ENCODE results near the gene ELP4. TPM values are rescaled to one million over a fixed set of nuclear protein-coding genes. Genes with fewer than 3 reads are reported as not detected.

ELP4 gene
- total and polyA plus RNA-seq, 9 of the 15 experiments (the other 6 are each of a cell fraction or from before 2014, with no cell fraction given) = 24.1 to 60.3 (median 38.7) TPM

- TF ChIP-seq ZFP30 (CRISPR knock-in tag; IDR thresholded peaks at IDR 0.05; ENCODE audit: borderline replicate concordance) (no peak), ZNF140 (CRISPR knock-in tag; IDR thresholded peaks at IDR 0.05) (no peak), HIVEP1 (CRISPR knock-in tag; IDR thresholded peaks at IDR 0.05) (no peak), SMARCC2 (IDR thresholded peaks at IDR 0.05; ENCODE audit: low read depth) (no peak), ELF4 (CRISPR knock-in tag; IDR thresholded peaks at IDR 0.05) (no peak), JUNB (CRISPR knock-in tag; conservative IDR thresholded peaks at IDR 0.05) (no peak), NR1H2 (CRISPR knock-in tag; IDR thresholded peaks at IDR 0.05) (no peak)
These were observed 48.4 kb downstream of the ELP4 start (continued) for GRCh38 chr11:31558001-31558400.

- BruUV-seq (replicated peaks) = no TSS peak
- no peak overlapping the region for H3K9ac ChIP-seq (ENCODE audit: insufficient read depth in 1 of 2, low read depth in 2 of 2, low read length in 2 of 2)
- H3K36me3 ChIP-seq (ENCODE audit: control insufficient read depth, insufficient read depth, low read length) = no peaks in the 10 kb centered on the region
- H3K27ac ChIP-seq (ENCODE audit: extremely low read depth, low read depth, low read length) = no peak overlapping the region
- intact Hi-C loops (cut with micrococcal nuclease) = no loop called here
- H3K4me2 ChIP-seq (ENCODE audit: insufficient read depth, low read length) = no peak overlapping the region
- no peaks in the 10 kb centered on the region for H3K9me3 ChIP-seq (replicated peaks; ENCODE audit: control insufficient read depth, insufficient read depth, low read depth, low read length)
- no peaks in the 10 kb centered on the region for H3K79me2 ChIP-seq (ENCODE audit: control insufficient read depth, insufficient read depth, low read length)
- in situ Hi-C loops (cut with MboI) = no loop called here
- no peaks in the 10 kb centered on the region for H3K4me1 ChIP-seq (replicated peaks in 1 of 2; ENCODE audit: control insufficient read depth in 2 of 2, insufficient read depth in 2 of 2, low read length in 2 of 2)
- ChIA-PET CTCF (ENCODE audit: low intra/inter-chr PET ratio) (no interaction called here), POLR2A (no interaction called here)
- ATAC-seq (no peak), FAIRE-seq (no peak), DNase-seq (ENCODE audit: extremely low read depth in 1 of 4, low spot score in 3 of 4) (no peak)
- H3K27me3 ChIP-seq (ENCODE audit: control insufficient read depth in 2 of 2, insufficient read depth in 2 of 2, low read length in 2 of 2) = no peaks in the 10 kb centered on the region
- WGBS (ENCODE audit: insufficient coverage, low coverage, missing lambda C conversion rate) = 100% methylated on average over 1 of the region's 1 CpG
- no peak overlapping the region for H3K4me3 ChIP-seq
- H3K9me1 ChIP-seq (ENCODE audit: control insufficient read depth, insufficient read depth, low read length) = no peaks in the 10 kb centered on the region
- H2AFZ ChIP-seq (ENCODE audit: low read depth, low read length) = no peak overlapping the region
- H4K20me1 ChIP-seq (replicated peaks; ENCODE audit: control insufficient read depth, insufficient read depth, low read length) = no peaks in the 10 kb centered on the region
- TF ChIP-seq ZC3H11A (IDR thresholded peaks at IDR 0.05; ENCODE audit: low read depth, low read length) = no peak
- TF ChIP-seq CSDE1 (IDR thresholded peaks at IDR 0.05) = no peak
- TF ChIP-seq, protein P1, sequence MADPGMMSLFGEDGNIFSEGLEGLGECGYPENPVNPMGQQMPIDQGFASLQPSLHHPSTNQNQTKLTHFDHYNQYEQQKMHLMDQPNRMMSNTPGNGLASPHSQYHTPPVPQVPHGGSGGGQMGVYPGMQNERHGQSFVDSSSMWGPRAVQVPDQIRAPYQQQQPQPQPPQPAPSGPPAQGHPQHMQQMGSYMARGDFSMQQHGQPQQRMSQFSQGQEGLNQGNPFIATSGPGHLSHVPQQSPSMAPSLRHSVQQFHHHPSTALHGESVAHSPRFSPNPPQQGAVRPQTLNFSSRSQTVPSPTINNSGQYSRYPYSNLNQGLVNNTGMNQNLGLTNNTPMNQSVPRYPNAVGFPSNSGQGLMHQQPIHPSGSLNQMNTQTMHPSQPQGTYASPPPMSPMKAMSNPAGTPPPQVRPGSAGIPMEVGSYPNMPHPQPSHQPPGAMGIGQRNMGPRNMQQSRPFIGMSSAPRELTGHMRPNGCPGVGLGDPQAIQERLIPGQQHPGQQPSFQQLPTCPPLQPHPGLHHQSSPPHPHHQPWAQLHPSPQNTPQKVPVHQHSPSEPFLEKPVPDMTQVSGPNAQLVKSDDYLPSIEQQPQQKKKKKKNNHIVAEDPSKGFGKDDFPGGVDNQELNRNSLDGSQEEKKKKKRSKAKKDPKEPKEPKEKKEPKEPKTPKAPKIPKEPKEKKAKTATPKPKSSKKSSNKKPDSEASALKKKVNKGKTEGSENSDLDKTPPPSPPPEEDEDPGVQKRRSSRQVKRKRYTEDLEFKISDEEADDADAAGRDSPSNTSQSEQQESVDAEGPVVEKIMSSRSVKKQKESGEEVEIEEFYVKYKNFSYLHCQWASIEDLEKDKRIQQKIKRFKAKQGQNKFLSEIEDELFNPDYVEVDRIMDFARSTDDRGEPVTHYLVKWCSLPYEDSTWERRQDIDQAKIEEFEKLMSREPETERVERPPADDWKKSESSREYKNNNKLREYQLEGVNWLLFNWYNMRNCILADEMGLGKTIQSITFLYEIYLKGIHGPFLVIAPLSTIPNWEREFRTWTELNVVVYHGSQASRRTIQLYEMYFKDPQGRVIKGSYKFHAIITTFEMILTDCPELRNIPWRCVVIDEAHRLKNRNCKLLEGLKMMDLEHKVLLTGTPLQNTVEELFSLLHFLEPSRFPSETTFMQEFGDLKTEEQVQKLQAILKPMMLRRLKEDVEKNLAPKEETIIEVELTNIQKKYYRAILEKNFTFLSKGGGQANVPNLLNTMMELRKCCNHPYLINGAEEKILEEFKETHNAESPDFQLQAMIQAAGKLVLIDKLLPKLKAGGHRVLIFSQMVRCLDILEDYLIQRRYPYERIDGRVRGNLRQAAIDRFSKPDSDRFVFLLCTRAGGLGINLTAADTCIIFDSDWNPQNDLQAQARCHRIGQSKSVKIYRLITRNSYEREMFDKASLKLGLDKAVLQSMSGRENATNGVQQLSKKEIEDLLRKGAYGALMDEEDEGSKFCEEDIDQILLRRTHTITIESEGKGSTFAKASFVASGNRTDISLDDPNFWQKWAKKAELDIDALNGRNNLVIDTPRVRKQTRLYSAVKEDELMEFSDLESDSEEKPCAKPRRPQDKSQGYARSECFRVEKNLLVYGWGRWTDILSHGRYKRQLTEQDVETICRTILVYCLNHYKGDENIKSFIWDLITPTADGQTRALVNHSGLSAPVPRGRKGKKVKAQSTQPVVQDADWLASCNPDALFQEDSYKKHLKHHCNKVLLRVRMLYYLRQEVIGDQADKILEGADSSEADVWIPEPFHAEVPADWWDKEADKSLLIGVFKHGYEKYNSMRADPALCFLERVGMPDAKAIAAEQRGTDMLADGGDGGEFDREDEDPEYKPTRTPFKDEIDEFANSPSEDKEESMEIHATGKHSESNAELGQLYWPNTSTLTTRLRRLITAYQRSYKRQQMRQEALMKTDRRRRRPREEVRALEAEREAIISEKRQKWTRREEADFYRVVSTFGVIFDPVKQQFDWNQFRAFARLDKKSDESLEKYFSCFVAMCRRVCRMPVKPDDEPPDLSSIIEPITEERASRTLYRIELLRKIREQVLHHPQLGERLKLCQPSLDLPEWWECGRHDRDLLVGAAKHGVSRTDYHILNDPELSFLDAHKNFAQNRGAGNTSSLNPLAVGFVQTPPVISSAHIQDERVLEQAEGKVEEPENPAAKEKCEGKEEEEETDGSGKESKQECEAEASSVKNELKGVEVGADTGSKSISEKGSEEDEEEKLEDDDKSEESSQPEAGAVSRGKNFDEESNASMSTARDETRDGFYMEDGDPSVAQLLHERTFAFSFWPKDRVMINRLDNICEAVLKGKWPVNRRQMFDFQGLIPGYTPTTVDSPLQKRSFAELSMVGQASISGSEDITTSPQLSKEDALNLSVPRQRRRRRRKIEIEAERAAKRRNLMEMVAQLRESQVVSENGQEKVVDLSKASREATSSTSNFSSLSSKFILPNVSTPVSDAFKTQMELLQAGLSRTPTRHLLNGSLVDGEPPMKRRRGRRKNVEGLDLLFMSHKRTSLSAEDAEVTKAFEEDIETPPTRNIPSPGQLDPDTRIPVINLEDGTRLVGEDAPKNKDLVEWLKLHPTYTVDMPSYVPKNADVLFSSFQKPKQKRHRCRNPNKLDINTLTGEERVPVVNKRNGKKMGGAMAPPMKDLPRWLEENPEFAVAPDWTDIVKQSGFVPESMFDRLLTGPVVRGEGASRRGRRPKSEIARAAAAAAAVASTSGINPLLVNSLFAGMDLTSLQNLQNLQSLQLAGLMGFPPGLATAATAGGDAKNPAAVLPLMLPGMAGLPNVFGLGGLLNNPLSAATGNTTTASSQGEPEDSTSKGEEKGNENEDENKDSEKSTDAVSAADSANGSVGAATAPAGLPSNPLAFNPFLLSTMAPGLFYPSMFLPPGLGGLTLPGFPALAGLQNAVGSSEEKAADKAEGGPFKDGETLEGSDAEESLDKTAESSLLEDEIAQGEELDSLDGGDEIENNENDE (IDR thresholded peaks at IDR 0.05; ENCODE audit: low read depth, low read length) = no peak
- TF ChIP-seq TAF7 (tag; IDR thresholded peaks at IDR 0.05) = no peak
These were observed 51.4 kb downstream of the ELP4 start for GRCh38 chr11:31560842-31561476.

Data from K562 (cell line).